ENCODE data around the gene TNK1. TPM values are rescaled to one million over a fixed set of nuclear protein-coding genes. Genes with fewer than 3 reads are reported as not detected.

Gene TNK1
- total and polyA plus RNA-seq, 4 experiments from 2014 or later = 1.7 to 15.9 (median 8.0) TPM

DNA sequence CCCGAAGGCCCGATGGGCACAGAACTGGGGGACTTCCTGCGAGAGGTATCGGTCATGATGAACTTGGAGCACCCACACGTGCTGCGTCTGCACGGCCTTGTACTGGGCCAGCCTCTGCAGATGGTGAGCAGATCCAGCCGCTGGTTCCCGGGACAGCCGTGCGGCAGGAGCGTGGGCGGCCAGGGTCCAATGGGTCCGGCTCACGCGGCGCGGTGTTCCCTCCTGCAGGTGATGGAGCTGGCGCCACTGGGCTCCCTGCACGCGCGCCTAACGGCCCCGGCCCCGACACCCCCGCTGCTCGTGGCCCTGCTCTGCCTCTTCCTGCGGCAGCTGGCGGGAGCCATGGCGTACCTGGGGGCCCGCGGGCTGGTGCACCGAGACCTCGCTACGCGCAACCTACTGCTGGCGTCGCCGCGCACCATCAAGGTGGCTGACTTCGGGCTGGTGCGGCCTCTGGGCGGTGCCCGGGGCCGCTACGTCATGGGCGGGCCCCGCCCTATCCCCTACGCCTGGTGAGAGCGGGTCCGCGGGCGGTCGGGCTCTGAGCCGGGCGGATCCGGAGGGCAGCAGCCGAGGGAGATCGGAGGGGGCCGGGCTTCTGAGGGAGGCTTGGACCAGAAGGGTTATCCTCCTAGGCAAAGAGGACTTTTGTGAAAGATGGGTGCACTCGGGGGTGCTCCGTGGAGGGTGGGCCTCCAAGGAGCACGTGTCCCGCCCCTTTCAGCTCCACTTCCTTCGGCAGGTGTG is 3.0 kb downstream of the TNK1 start:
- H3K4me1 Mint-ChIP-seq = peaks cover 8 to 28% (median 13%) of the 10 kb centered on the region in 4 donors
- DNase-seq = peak; percentile 82 to 87 (median 84)
- no peaks in the 10 kb centered on the region for H3K9me3 ChIP-seq (ENCODE audit: control insufficient read depth in 1 of 2, low read length in 2 of 2)
- peaks cover 7 to 19% of the 10 kb centered on the region in 2 donors for H3K36me3 Mint-ChIP-seq
- H3K4me3 ChIP-seq (ENCODE audit: low read length in 2 of 2) = peak overlapping the region; percentile 42 to 86
- peaks cover 16% of the 10 kb centered on the region for H3K4me1 ChIP-seq (ENCODE audit: insufficient read depth, low read length)
- peaks cover 28 to 32% of the 10 kb centered on the region in 2 donors for H3K27me3 Mint-ChIP-seq
- peaks cover 9% of the 10 kb centered on the region for H3K27me3 ChIP-seq (ENCODE audit: insufficient read depth, low read length)
- H3K36me3 ChIP-seq (ENCODE audit: insufficient read depth, low read length) = peaks cover 6% of the 10 kb centered on the region
- intact Hi-C loops (cut with micrococcal nuclease) = loop anchor here (1.0 kb wide), 3 partner anchors 10 to 51 kb away; partner anchors contain the start of genes PLSCR3, TMEM102 and TMEM256
- peak overlapping the region; percentile 88 to 97 (median 94) for H3K27ac Mint-ChIP-seq
- H3K9me3 Mint-ChIP-seq = peaks cover 0 to 6% (median 0%) of the 10 kb centered on the region in 8 donors
- POLR2A ChIA-PET (ENCODE audit: partially characterized antibody) = interaction anchor here (0.6 to 6.8 kb wide), 30 partner anchors 9 to 302 kb away, joined by 3 to 69 read pairs (median 6); partner anchors contain the start of genes ACAP1, CHRNB1, FGF11 and FXR2
- CTCF ChIA-PET (ENCODE audit: partially characterized antibody) = interaction anchor here (1.1 to 2.2 kb wide), 4 partner anchors 20 to 200 kb away, joined by 3 to 8 read pairs (median 4); partner anchors contain the start of genes MPDU1 and TMEM256
- peak overlapping the region; percentile 72 for H3K27ac ChIP-seq (ENCODE audit: low read depth, low read length)
- peak overlapping the region; percentile 80 to 87 (median 82) for H3K4me3 Mint-ChIP-seq

DNA sequence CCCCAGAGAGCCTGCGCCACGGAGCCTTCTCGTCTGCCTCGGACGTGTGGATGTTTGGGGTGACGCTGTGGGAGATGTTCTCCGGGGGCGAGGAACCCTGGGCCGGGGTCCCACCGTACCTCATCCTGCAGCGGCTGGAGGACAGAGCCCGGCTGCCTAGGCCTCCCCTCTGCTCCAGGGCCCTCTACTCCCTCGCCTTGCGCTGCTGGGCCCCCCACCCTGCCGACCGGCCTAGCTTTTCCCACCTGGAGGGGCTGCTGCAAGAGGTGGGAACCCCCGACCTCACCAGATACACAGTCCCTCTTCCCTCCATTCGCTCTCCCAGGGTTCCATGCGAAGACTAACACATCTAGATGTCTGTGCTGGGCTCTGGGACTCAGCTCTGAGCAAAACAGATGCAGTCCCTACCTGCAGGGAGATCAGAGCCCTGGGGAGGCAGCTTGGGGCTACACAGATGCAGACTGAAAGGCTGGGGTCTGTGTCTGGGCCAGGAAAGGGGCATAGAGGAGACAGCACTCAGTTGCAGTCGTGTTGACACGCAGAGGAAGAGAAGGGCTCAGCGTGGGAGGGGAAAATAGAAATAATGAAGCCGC is 3.7 kb downstream of the TNK1 start:
- no peaks in the 10 kb centered on the region for H3K9me3 ChIP-seq (ENCODE audit: control insufficient read depth in 1 of 2, low read length in 2 of 2)
- peaks cover 13% of the 10 kb centered on the region for H3K36me3 ChIP-seq (ENCODE audit: insufficient read depth, low read length)
- intact Hi-C loops (cut with micrococcal nuclease) = loop anchor here (1.0 kb wide), 3 partner anchors 10 to 51 kb away; partner anchors contain the start of genes PLSCR3, TMEM102 and TMEM256
- H3K36me3 Mint-ChIP-seq = peaks cover 6 to 26% of the 10 kb centered on the region in 2 donors
- H3K9me3 Mint-ChIP-seq = peaks cover 0 to 1% (median 0%) of the 10 kb centered on the region in 8 donors
- peak overlapping the region; percentile 72 for H3K27ac ChIP-seq (ENCODE audit: low read depth, low read length)
- no peak for DNase-seq
- H3K4me3 ChIP-seq (ENCODE audit: low read length in 2 of 2) = peak overlapping the region; percentile 42 to 86
- peak overlapping the region; percentile 80 to 87 (median 82) for H3K4me3 Mint-ChIP-seq
- ChIA-PET POLR2A (ENCODE audit: partially characterized antibody) (interaction anchor here (0.6 to 6.8 kb wide), 28 partner anchors 9 to 302 kb away, joined by 3 to 69 read pairs (median 6); partner anchors contain the start of genes ACAP1, FGF11, FXR2 and GPS2), CTCF (ENCODE audit: partially characterized antibody) (interaction anchor here (1.1 to 2.2 kb wide), 4 partner anchors 19 to 199 kb away, joined by 3 to 8 read pairs (median 4); partner anchors contain the start of genes MPDU1 and TMEM256)
- H3K27ac Mint-ChIP-seq = peak overlapping the region; percentile 88 to 97 (median 94)
- peaks cover 8 to 32% (median 13%) of the 10 kb centered on the region in 4 donors for H3K4me1 Mint-ChIP-seq
- peaks cover 22 to 26% of the 10 kb centered on the region in 2 donors for H3K27me3 Mint-ChIP-seq
- peaks cover 9% of the 10 kb centered on the region for H3K27me3 ChIP-seq (ENCODE audit: insufficient read depth, low read length)
- peaks cover 19% of the 10 kb centered on the region for H3K4me1 ChIP-seq (ENCODE audit: insufficient read depth, low read length)

DNA sequence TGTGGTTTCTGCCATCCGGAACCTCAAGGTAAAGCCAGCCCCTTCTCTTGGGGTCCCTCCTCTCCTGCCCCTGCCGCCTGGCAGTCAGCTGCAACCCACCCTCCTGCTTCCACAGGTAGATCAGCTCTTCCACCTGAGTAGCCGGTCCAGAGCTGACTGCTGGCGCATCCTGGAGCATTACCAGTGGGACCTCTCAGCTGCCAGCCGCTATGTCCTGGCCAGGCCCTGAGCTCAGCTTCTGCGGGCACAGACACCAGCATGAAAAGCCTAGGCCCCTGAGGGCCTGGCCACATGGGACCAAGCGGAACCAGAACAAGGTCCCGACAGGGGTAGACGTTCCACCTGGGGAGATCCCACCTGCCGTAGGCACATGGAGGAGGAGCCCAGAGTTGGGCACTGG is 8.0 kb downstream of the TNK1 start:
- intact Hi-C loops (cut with micrococcal nuclease) = no loop called here
- no peaks in the 10 kb centered on the region for H3K9me3 ChIP-seq (ENCODE audit: control insufficient read depth in 1 of 2, low read length in 2 of 2)
- Mint-ChIP-seq H3K27ac (no peak overlapping the region), H3K27me3 (no peaks in the 10 kb centered on the region), H3K9me3 (no peaks in the 10 kb centered on the region), H3K4me3 (no peak overlapping the region), H3K4me1 (peaks cover 11 to 53% (median 32%) of the 10 kb centered on the region in 4 donors), H3K36me3 (peaks cover 34 to 56% of the 10 kb centered on the region in 2 donors)
- peaks cover 51% of the 10 kb centered on the region for H3K4me1 ChIP-seq (ENCODE audit: insufficient read depth, low read length)
- no peak overlapping the region for H3K4me3 ChIP-seq (ENCODE audit: low read length in 2 of 2)
- DNase-seq = no peak
- CTCF ChIA-PET (ENCODE audit: partially characterized antibody) = interaction anchor here (0.7 to 3.3 kb wide), 2 partner anchors 33 to 47 kb away, joined by 4 to 14 read pairs; partner anchors contain the start of gene TMEM95
- H3K27me3 ChIP-seq (ENCODE audit: insufficient read depth, low read length) = no peaks in the 10 kb centered on the region
- H3K27ac ChIP-seq (ENCODE audit: low read depth, low read length) = no peak overlapping the region
- peaks cover 42% of the 10 kb centered on the region for H3K36me3 ChIP-seq (ENCODE audit: insufficient read depth, low read length)
- POLR2A ChIA-PET (ENCODE audit: partially characterized antibody) = interaction anchor here (1.1 to 6.8 kb wide), 4 partner anchors 9 to 38 kb away, joined by 3 to 69 read pairs (median 8); partner anchors contain the start of gene TMEM256

DNA sequence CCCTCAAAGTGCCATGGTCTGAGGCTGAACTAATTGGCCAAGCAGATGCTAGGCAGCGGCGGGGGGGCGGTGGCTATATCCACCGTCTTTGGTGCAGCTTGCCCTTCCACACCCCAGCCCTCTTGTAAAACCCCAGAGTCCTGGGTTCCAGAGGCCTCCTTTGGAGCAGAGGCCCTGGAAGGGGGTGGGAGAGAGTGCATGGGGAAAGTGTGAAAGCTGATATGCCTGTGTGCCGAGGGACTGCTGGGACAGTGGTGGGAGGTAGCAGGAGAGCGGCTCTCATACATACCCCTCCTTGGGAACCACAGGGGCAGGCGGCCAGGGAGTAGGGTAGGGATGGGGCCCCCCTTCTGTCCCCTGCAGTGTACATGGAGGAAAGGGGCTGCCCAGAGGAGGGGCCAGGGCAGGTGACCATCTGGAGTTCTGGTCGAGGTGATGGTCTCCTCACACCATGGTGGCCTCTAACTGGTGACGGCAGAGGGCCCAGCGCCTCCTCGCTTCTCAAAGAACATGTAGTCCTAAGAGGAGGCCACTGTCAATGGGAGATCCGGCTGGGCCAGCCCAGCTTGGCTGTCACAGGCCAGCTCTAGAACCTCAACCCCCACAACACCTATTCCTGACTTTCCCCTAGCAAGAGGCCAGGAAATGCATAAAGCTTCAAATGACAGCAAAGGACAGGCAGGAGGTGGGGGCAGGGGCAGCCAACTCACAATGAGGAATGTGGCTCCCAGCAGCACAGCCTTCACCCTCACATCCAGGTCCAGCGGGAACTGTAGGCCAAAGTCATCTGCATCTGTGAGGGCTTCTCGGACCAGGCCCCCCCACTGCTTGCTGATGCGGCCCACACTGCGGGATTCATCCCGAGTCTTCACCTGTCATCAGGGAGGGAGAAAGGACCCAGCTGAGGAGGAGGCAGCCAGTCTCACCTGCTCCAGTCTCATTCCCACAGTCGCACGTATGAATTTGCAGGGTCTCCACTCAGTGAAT is 9.3 kb downstream of the TNK1 start:
- intact Hi-C loops (cut with micrococcal nuclease) = loop anchor here (5.0 kb wide), 1 partner anchor 38 kb away; the partner anchor contains the start of gene KCTD11
- Mint-ChIP-seq H3K4me3 (no peak overlapping the region), H3K27ac (peak overlapping the region in 5 of 7 donors; percentile 12 to 65 (median 25))

DNA sequence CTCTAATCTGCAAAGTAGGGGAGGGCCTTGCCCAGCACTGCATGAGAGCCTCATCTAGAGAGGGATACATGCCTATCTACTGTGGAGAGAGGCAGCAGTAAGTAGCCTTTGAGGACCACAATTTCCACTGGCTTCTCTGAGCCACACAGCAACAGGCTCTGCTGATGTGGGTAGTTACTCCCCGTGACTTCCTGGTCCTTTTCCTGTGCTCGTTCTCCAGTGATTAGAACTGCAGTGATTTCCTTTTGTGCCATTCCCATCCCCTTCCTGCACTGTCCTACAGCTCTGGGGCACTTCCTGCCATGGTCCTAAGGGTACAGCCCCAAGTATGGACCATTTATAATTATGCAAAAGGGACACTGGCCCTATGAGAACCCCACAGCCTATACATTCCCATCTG is 10.4 kb downstream of the TNK1 start:
- Mint-ChIP-seq H3K4me3 (peak overlapping the region in 3 of 8 donors; percentile 29 to 83 (median 58)), H3K9me3 (peaks cover 0 to 3% (median 0%) of the 10 kb centered on the region in 8 donors), H3K27me3 (no peaks in the 10 kb centered on the region), H3K4me1 (peaks cover 12 to 47% (median 33%) of the 10 kb centered on the region in 4 donors), H3K36me3 (peaks cover 34 to 52% of the 10 kb centered on the region in 2 donors), H3K27ac (peak overlapping the region in 4 of 7 donors; percentile 35 to 70 (median 57))
- peaks cover 42% of the 10 kb centered on the region for H3K36me3 ChIP-seq (ENCODE audit: insufficient read depth, low read length)
- no peaks in the 10 kb centered on the region for H3K27me3 ChIP-seq (ENCODE audit: insufficient read depth, low read length)
- CTCF ChIA-PET (ENCODE audit: partially characterized antibody) = no interaction called here
- no peaks in the 10 kb centered on the region for H3K9me3 ChIP-seq (ENCODE audit: control insufficient read depth in 1 of 2, low read length in 2 of 2)
- peaks cover 48% of the 10 kb centered on the region for H3K4me1 ChIP-seq (ENCODE audit: insufficient read depth, low read length)
- POLR2A ChIA-PET (ENCODE audit: partially characterized antibody) = no interaction called here
- H3K4me3 ChIP-seq (ENCODE audit: low read length in 2 of 2) = no peak overlapping the region
- H3K27ac ChIP-seq (ENCODE audit: low read depth, low read length) = no peak overlapping the region
- intact Hi-C loops (cut with micrococcal nuclease) = loop anchor here (5.0 kb wide), 1 partner anchor 39 kb away; the partner anchor contains the start of gene KCTD11
- no peak for DNase-seq

More for the DNA sequence above, 9.3 kb downstream of the TNK1 start:
- Histone ChIP-seq H3K4me3 (ENCODE audit: low read length in 2 of 2) (no peak overlapping the region), H3K27me3 (ENCODE audit: insufficient read depth, low read length) (no peaks in the 10 kb centered on the region), H3K36me3 (ENCODE audit: insufficient read depth, low read length) (peaks cover 42% of the 10 kb centered on the region), H3K9me3 (ENCODE audit: control insufficient read depth in 1 of 2, low read length in 2 of 2) (no peaks in the 10 kb centered on the region), H3K27ac (ENCODE audit: low read depth, low read length) (peak overlapping the region; percentile 10), H3K4me1 (ENCODE audit: insufficient read depth, low read length) (peaks cover 48% of the 10 kb centered on the region)
- DNase-seq = no peak
- peaks cover 34 to 55% of the 10 kb centered on the region in 2 donors for H3K36me3 Mint-ChIP-seq
- CTCF ChIA-PET (ENCODE audit: partially characterized antibody) = interaction anchor here (1.0 to 3.3 kb wide), 2 partner anchors 34 to 47 kb away, joined by 3 to 14 read pairs; partner anchors contain the start of gene TMEM95
- peaks cover 0 to 3% (median 0%) of the 10 kb centered on the region in 8 donors for H3K9me3 Mint-ChIP-seq
- no peaks in the 10 kb centered on the region for H3K27me3 Mint-ChIP-seq
- H3K4me1 Mint-ChIP-seq = peaks cover 11 to 51% (median 32%) of the 10 kb centered on the region in 4 donors
- POLR2A ChIA-PET (ENCODE audit: partially characterized antibody) = interaction anchor here (0.7 to 6.8 kb wide), 4 partner anchors 10 to 48 kb away, joined by 3 to 69 read pairs (median 3); partner anchors contain the start of gene TMEM256

Measured in CD4-positive, alpha-beta memory T cell (primary cell).